CD4-positive, alpha-beta T cell (primary cell): ENCODE data around the gene P2RX4. TPM values are rescaled to one million over a fixed set of nuclear protein-coding genes. Genes with fewer than 3 reads are reported as not detected.

ENCODE experiments used
- ATAC-seq: fragments of 200-7000 bp; cut with Tn5 transposase; one replicate; pipeline ENCODE4 v1.10.0; 2022; ENCODE audit warnings: mild to moderate bottlenecking; ENCODE audit not compliant: poor library complexity
- CTCF ChIA-PET: fragments of 350-600 bp; sonication (Branson Sonifier 250); formaldehyde crosslinking; loops from one replicate; lab custom pipeline; 2021; ENCODE audit warnings: antibody characterized with exemption, inconsistent platforms; lab: Charles Lee
- POLR2A ChIA-PET: fragments of 350-600 bp; sonication (Branson Sonifier 250); formaldehyde crosslinking; loops from one replicate; lab custom pipeline; 2021; ENCODE audit warnings: antibody characterized with exemption, inconsistent platforms; lab: Charles Lee
- DNase-seq, 14 experiments: peaks; one replicate each; pipeline ENCODE4 v3.0.0-alpha.2; 2013 to 2020; ENCODE audit warnings: mixed read lengths in 2 of 14
- H3K27ac ChIP-seq, 2 donors: one replicate each; pipeline versions ENCODE4 v1.5.1 to v1.7.0; 2013; ENCODE audit warnings: low read length in 2 of 2, low read depth in 1 of 2, mild to moderate bottlenecking in 1 of 2
- H3K27me3 ChIP-seq, 2 experiments: 1 replicate in 1 of 2; 2 replicates in 1 of 2; pipeline versions ENCODE4 v1.6.1 to v1.7.0; 2013; ENCODE audit warnings: low read length in 2 of 2, control low read depth in 1 of 2, mild to moderate bottlenecking in 1 of 2, moderate library complexity in 1 of 2; ENCODE audit not compliant: insufficient read depth in 2 of 2, control insufficient read depth in 1 of 2
- H3K36me3 ChIP-seq: one replicate; pipeline ENCODE4 v1.6.1; 2013; ENCODE audit warnings: low read length, control low read depth; ENCODE audit not compliant: insufficient read depth
- H3K4me1 ChIP-seq: one replicate; pipeline ENCODE4 v1.6.1; 2013; ENCODE audit warnings: low read length, control low read depth; ENCODE audit not compliant: insufficient read depth
- H3K4me3 ChIP-seq: one replicate; pipeline ENCODE4 v1.5.1; 2013; ENCODE audit warnings: mild to moderate bottlenecking, low read length, moderate library complexity
- H3K9me3 ChIP-seq, 2 experiments: 1 replicate in 1 of 2; 2 replicates in 1 of 2; pipeline versions ENCODE4 v1.6.1 to v1.7.0; 2013; ENCODE audit warnings: low read length in 2 of 2, mild to moderate bottlenecking in 2 of 2, control low read depth in 1 of 2, moderate library complexity in 1 of 2; ENCODE audit not compliant: control insufficient read depth in 1 of 2, insufficient read depth in 1 of 2
- H3K27ac Mint-ChIP-seq: one replicate; pipeline ENCODE4 v1.8.0; 2020; ENCODE audit warnings: mixed read lengths
- H3K27me3 Mint-ChIP-seq: one replicate; pipeline ENCODE4 v1.8.0; 2021; ENCODE audit warnings: mixed read lengths
- H3K36me3 Mint-ChIP-seq: one replicate; pipeline ENCODE4 v1.8.0; 2021; ENCODE audit warnings: low read depth, mixed read lengths
- H3K4me1 Mint-ChIP-seq: one replicate; pipeline ENCODE4 v1.8.0; 2021; ENCODE audit warnings: low read depth, mixed read lengths
- H3K4me3 Mint-ChIP-seq: one replicate; pipeline ENCODE4 v1.8.0; 2020; ENCODE audit warnings: mild to moderate bottlenecking, mixed read lengths
- H3K9me3 Mint-ChIP-seq: one replicate; pipeline ENCODE4 v1.8.0; 2020; ENCODE audit warnings: mixed read lengths
- intact Hi-C, 2 experiments: fragments of 100-400 bp; cut with DNase I in 1 of 2; cut with micrococcal nuclease in 1 of 2; formaldehyde crosslinking; loops; one replicate each; pipeline versions ENCODE4 v1.15.1 to v1.9.0; 2023 to 2025; cut with DNase I, micrococcal nuclease
- total RNA-seq, 174 experiments: library from RNA in 2 of 174; stranded (reverse) in 2 of 174; gene quantifications; one replicate each; pipeline ENCODE4 v1.2.3 and lab custom pipeline; 2021 to 2026
- TF ChIP-seq, protein P1 (sequence below): fragments of 200-600 bp; IDR thresholded peaks from one replicate; pipeline ENCODE4 v1.8.0; 2022; ENCODE audit warnings: antibody characterized with exemption, mild to moderate bottlenecking

Gene P2RX4
- total RNA-seq, 2 experiments from 2014 or later = 36.2 to 37.4 TPM

DNA sequence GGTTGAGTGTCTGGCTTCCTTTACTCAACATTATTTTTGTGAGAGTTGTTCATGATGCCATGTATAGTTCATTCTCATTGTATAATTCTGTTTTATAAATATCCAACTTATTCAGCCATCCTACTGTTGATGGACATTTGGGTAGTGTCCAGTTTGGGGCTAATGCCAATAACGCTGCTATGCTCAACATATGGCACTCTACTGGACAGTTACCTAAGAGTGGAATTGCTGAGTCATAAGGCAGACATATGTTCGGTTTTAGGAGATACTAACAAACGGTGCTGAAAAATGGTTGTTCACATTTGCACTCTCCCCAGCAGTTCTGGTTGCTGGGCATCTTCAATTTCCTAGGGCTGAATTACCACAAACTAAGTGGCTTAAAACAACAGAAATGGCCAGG is 28.7 kb upstream of the P2RX4 start:
- Mint-ChIP-seq H3K4me1 (no peaks in the 10 kb centered on the region), H3K27ac (no peak overlapping the region), H3K4me3 (no peak overlapping the region), H3K9me3 (no peaks in the 10 kb centered on the region), H3K36me3 (peaks cover 5% of the 10 kb centered on the region), H3K27me3 (no peaks in the 10 kb centered on the region)
- ATAC-seq (no peak), DNase-seq (no peak)
- peaks cover 21% of the 10 kb centered on the region for H3K36me3 ChIP-seq
- TF ChIP-seq, protein P1, sequence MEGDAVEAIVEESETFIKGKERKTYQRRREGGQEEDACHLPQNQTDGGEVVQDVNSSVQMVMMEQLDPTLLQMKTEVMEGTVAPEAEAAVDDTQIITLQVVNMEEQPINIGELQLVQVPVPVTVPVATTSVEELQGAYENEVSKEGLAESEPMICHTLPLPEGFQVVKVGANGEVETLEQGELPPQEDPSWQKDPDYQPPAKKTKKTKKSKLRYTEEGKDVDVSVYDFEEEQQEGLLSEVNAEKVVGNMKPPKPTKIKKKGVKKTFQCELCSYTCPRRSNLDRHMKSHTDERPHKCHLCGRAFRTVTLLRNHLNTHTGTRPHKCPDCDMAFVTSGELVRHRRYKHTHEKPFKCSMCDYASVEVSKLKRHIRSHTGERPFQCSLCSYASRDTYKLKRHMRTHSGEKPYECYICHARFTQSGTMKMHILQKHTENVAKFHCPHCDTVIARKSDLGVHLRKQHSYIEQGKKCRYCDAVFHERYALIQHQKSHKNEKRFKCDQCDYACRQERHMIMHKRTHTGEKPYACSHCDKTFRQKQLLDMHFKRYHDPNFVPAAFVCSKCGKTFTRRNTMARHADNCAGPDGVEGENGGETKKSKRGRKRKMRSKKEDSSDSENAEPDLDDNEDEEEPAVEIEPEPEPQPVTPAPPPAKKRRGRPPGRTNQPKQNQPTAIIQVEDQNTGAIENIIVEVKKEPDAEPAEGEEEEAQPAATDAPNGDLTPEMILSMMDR = no peak
- intact Hi-C loops = no loop called here
- no peak overlapping the region for H3K27ac ChIP-seq
- H3K4me3 ChIP-seq = no peak overlapping the region
- CTCF ChIA-PET = no interaction called here
- H3K4me1 ChIP-seq = no peaks in the 10 kb centered on the region
- POLR2A ChIA-PET = no interaction called here
- no peaks in the 10 kb centered on the region for H3K9me3 ChIP-seq
- H3K27me3 ChIP-seq = no peaks in the 10 kb centered on the region

DNA sequence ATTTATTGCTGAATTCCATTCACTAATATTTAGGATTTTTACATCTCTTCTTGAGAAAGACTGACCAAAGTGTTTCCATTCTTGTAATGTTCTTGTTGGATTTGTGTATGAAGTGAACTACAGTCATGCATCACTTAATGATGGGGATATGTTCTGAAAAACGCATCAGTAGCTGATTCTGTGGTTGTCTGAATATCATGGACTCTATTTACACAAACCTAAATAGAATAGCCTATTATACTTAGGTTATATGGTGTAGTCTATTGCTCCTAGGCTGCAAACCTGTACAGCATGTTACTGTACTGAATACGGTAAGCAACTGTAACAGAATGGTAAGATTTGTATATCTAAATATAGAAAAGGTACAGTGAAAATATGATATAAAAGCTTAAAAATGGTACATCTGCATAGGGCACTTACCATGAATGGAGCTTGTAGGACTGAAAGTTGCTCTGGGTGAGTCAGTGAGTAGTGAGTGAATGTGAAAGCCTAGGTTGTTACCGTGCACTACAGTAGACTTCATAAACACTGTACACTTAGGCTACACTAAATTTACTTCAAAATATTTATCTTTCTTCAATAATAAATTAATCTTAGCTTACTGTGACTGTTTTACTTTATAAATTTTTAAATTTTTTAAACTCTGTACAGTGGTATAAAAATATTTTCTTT is 27.6 kb upstream of the P2RX4 start:
- H3K36me3 Mint-ChIP-seq = peaks cover 5% of the 10 kb centered on the region

DNA sequence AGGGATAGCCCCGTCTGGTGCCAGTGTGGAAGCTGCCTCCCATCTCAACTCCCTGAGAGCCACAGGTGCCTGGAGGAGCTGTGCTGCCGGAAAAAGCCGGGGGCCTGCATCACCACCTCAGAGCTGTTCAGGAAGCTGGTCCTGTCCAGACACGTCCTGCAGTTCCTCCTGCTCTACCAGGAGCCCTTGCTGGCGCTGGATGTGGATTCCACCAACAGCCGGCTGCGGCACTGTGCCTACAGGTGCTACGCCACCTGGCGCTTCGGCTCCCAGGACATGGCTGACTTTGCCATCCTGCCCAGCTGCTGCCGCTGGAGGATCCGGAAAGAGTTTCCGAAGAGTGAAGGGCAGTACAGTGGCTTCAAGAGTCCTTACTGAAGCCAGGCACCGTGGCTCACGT is 25.5 kb upstream of the P2RX4 start:
- Histone ChIP-seq H3K27me3 (no peaks in the 10 kb centered on the region), H3K9me3 (peaks cover 0 to 3% of the 10 kb centered on the region in 2 experiments), H3K4me3 (no peak overlapping the region), H3K36me3 (peaks cover 13% of the 10 kb centered on the region), H3K4me1 (no peaks in the 10 kb centered on the region), H3K27ac (no peak overlapping the region)
- Mint-ChIP-seq H3K27me3 (no peaks in the 10 kb centered on the region), H3K4me1 (no peaks in the 10 kb centered on the region), H3K4me3 (no peak overlapping the region), H3K27ac (no peak overlapping the region), H3K9me3 (no peaks in the 10 kb centered on the region), H3K36me3 (peaks cover 5% of the 10 kb centered on the region)
- no peak for DNase-seq
- ChIA-PET POLR2A (no interaction called here), CTCF (no interaction called here)
- TF ChIP-seq, protein P1 = no peak
- intact Hi-C loops = no loop called here
- no peak for ATAC-seq

More for the DNA sequence above, 27.6 kb upstream of the P2RX4 start:
- CTCF ChIA-PET = no interaction called here
- ATAC-seq (no peak), DNase-seq (no peak)
- Mint-ChIP-seq H3K4me1 (no peaks in the 10 kb centered on the region), H3K9me3 (no peaks in the 10 kb centered on the region), H3K4me3 (no peak overlapping the region), H3K27ac (no peak overlapping the region), H3K27me3 (no peaks in the 10 kb centered on the region)
- Histone ChIP-seq H3K4me1 (no peaks in the 10 kb centered on the region), H3K27me3 (no peaks in the 10 kb centered on the region), H3K36me3 (peaks cover 14% of the 10 kb centered on the region), H3K4me3 (no peak overlapping the region), H3K9me3 (no peaks in the 10 kb centered on the region), H3K27ac (no peak overlapping the region)
- TF ChIP-seq, protein P1 = no peak
- POLR2A ChIA-PET = no interaction called here
- intact Hi-C loops = no loop called here
